HG03139 (cell line): ENCODE results near the gene PGP.

Experiments used
- ATAC-seq: cut with Tn5 transposase; IDR thresholded peaks from one replicate; pipeline ENCODE4 v1.9.1; 2021; ENCODE audit not compliant: unreplicated experiment

Gene PGP

GRCh38 chr16:2167068-2167638 lies 47.5 kb downstream of the PGP start:
- no peak for ATAC-seq

DNA sequence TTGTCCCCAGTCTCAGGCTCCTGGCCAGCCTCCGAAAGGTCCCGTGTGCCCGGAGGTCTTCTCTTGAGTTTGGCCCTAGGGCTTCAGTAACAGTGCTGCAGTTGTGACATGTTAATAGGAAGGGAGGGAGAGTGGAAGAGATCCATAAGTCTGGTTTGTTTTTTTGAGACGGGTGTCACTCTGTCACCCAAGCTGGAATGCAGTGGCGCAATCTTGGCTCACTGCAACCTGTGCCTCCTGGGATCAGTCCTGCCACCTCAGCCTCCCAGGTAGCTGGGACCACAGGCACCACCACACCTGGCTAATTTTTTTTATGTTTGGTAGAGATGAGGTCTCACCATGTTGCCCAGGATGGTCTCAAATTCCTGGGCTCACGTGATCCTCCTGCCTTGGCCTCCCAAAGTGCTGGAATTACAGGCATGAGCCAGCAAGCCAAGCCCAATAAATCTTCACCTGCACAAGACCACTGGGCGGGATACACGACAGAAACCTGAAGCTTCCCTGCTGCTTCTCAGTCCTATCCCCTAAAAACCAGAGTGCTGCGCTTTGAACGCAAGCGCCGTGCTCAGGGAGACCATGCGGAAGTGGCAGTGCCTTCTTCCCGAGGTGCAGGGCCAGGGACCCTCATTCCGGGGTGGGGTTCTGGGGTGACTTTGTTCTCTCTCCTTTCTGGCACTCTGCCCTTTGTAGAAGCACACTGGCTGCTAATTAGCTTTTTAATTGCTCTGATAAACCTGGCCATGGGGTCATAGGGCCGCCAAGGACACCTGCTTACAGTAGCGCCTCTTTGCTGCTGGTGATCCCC lies 48.2 kb downstream of the PGP start:
- no peak for ATAC-seq

DNA sequence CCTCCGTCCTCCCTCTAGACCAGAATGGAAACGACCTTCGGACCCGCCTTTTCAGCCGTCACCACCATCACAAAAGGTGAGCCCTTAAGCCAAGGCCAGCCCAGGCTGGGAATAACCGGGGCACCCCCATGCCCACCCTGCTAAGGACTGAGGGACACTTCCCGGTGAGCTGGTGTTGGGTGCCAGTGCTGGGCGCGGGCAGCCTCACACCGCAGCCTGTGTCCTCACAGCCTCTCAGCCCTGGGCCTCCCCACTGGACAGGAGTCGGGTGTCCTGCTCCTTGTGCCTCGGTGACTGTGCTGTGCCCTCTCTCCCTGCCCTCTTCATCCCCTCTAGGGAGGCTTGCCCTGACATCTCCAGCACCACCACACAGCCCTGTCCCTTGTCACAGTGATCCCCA lies 48.8 kb downstream of the PGP start:
- no peak for ATAC-seq

DNA sequence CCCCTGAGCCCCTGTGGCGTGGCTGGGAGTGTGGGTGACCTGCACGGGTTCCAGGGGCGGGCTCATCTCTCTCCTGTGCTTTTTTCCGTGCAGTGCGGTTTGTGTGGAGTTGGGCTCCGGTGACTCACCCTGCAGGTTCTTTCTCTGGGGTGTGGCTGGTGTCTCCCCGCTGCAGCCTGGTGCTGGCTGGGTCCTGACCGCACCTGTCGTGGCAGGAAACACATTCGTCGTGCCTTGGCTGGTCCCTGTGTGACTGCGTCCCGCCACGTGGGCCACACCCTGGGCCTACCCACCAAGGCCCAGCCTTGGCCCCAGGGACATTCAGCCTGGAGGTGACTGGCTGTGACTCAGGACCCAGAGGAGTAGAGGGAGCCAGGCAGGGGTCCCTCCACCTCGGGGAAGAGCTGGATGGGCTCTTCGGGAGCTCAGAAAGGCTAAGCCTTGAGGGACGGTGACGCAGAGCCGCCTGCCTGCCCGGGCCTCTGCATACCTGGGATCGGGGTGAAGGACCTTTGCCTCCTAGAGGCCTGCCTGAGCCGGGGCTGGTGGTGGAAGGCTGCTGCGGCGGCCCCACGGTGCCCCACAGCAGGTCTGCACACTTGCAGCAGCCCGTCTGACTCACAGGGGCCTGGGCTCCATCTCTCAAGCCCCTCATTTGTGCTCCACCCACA lies 51.3 kb downstream of the PGP start:
- no peak for ATAC-seq

DNA sequence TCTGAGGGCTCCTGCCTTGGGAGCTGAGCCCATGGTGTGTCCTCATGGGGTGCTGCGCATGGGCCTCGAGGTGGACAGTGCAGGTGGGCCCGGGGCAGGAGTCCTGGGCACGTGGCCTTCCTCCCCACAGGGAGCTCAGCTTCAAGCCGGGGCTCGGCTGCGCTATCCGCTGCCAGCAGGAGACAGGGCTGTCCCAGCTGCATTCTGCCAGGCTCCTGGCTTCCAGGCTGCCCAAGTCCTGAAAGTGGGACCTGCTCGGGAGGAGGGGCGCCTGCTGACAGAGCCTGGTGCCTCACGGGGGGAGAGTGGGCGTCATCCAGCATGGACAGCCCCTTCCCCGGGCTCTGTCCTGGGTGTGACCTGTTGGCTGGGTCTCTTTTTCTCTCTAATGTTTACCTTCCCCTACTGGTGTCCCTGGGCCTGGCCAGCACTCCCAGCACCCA lies 51.9 kb downstream of the PGP start:
- ATAC-seq, result no peak

- no peak for ATAC-seq
Measured at GRCh38 chr16:2161911-2162310, 52.7 kb downstream of the PGP start.
